GM18951 (cell line): ENCODE results near the gene PRTN3.
"Not testable (repeated sequence)": the region's sequence is repeated elsewhere in the genome, so short reads cannot be mapped to it uniquely, and the experiment has no call there.

Experiments used
- POLR2A ChIP-seq: IDR thresholded peaks from 4 replicates; pipeline ENCODE4 v1.6.1; 2011; ENCODE audit warnings: mild to moderate bottlenecking; ENCODE audit not compliant: insufficient read length, insufficient read depth; ENCODE audit errors: extremely low read depth
- in situ Hi-C: fragments of 300-500 bp; cut with MboI; formaldehyde crosslinking; loops from one replicate; pipeline ENCODE4 v1.12.0; 2022; ENCODE audit warnings: low sequenced_read_pairs, mixed read lengths, inconsistent platforms; ENCODE audit not compliant: unreplicated experiment

Gene PRTN3

DNA sequence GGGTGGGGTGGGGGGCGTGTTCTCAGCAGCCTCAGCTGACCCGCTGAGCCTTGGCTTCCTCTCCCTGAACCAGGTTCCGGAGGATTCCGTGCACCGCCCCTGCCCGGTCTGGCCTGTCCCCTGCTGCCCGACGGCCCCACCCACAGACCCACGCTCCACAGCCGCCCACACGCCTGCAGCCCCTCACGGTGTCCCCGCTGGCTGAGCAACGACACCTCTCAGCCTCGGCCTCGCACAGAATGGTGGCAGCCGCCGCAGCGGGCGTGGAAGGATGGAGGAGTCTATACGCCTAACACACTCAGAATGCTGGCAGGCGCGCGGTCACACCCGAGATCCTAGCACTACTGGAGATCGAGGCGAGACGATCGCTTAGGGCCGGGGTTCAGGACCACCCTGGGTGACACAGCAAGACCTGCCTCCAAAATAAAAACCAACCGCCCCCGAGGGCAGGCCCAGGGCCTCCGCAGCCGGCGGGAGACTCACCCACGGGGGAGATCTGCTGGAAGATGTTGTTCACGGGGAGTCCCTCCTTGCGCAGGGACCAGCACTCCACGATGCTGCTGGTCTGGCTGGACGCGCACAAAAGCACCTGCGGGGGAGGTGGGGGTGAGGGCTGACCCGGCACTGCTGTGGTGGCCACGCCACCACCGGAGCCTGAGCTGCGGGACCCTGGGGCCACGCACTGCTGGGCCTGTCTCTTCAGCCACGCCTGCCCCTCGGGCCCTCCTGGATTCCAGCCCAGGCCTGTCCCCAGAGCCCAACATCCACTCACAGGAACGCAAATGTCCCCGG, 43.8 kb downstream of the PRTN3 start:
- in situ Hi-C loops: no loop called here

DNA sequence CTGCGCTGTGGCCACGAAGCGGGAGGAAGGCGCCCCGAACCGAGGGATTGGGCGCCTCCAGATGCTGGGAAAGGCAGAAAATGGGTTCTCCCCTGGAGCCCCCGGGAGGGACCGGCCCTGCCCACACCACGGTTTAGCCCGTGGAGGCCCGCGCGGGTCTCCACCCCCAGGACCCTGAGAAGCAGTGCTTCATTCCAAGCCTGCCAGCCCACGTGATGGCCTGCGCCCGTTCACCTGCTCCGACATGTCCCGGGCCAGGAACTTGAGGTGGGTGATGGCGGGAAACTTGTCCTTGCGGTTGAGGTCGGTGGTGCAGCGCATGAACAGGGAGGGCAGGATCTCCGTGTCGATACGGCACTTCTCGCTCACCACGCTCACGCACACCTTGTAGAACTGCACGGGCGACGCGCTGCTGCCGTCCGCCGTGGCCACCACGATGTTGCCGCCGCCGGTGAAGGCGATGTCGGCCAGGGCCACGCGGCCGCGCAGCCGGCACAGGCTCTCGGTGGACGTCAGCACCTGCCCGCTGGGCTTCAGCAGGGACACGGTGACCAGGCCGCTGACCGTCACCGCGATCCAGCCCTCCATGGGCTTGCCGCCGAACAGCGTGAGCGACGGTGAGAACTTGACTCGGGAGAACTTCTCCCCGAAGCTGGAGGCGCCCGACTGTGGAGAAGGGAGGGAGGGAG, 44.9 kb downstream of the PRTN3 start:
- in situ Hi-C loops: no loop called here
- no peak for TF ChIP-seq POLR2A

More for the DNA sequence above, 43.8 kb downstream of the PRTN3 start:
- TF ChIP-seq POLR2A: no peak

DNA sequence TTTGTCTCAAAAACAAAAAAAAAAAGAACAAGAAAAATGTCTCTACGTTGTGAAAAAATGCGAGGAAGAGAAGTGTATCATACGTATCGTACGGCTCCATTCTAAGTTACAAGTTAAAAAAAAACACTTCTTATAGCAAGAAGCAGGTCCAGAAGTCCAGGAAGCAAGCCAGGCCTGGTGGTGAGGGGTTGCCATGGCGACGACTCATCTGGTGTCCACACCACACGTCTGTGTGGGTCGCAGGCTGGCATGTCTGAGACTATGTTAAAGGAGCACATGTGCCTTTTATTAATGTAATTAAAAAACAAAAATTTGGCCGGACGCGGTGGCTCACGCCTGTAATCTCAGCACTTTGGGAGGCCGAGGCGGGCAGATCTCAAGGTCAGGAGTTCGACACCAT, 46.3 kb downstream of the PRTN3 start:
- TF ChIP-seq POLR2A: no peak
- in situ Hi-C loops: no loop called here

DNA sequence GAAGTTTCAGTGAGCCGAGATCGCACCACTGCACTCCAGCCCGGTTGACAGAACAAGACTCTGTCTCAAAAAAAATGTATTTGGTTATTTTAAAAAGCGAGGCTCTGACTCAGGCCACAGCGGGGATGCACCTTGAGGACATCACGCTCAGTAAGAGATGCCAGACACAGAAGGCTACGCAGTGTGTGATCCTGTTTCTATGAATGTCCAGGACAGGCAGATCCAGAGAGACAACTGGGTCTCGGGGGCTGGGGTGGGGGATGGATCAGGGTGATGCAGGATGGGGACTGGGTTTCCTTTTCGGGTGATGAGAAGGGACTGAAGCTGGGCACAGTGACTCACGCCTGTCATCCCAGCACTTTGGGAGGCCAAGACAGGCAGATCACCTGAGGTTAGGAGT, 46.8 kb downstream of the PRTN3 start:
- TF ChIP-seq POLR2A: no peak
- in situ Hi-C loops: no loop called here

DNA sequence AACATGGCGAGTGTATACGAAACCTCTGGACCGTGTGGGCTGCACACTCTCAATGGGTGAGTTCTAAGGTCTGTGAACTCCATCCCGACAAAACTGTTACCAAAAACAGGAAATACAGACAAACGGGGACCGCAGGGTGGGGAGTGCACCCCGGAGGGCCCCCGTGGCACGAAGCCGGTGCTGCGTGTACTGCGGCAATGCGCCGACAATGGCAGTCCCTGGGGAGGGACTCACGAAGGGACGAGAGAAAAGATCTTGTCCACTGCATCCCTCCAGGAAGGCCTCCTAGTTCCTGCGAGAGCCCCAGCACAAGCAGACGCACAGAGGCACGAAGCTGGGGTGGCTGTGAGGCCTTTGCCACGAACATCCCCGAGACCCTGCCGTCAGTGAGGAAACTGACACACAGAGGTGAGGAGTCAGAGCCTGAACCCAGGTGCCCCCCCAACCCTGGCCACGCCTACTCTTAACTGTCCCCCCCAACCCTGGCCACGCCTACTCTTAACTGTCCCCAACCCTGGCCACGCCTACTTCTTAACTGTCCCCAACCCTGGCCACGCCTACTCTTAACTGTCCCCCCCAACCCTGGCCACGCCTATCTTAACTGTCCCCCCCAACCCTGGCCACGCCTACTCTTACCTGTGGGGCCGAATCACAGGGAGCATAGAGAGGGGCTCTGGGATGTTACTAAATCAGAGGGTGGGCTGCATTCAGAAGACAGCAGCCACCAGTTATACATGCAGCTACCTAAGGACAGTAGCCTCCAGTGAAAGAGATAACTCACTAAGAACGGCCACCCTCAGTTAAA, 48.0 kb downstream of the PRTN3 start:
- in situ Hi-C loops: no loop called here

DNA sequence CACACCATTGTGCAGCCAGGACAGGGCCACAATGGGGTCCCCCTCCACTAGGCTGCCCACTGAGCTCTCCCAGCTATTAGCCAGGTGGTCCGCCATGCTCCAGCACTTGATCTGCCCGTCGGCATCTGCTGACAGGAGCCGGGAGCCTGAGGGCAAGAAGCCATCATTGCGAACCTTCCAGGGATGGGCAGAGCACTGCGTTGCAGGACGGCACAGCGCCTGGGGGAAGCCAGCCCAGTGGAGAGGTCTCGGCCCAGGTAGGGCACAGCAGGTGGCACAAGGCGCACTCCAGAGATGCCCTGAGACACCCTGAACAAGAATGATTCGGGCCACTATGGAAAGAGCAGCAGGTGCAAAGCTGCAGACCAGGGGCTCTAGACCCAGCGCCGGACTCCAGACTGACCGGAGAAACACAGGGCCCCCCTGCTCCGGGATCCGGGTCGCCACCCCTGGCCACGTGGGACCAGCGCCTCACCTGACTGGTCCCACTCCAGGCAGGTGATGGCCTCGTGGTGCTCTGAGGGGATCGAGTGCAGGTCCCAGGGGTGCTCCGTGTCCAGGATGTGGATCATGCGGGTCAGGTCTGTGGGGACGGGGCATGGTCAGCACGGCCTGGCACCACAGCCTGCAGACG, 49.0 kb downstream of the PRTN3 start:
- no peak for TF ChIP-seq POLR2A
- in situ Hi-C loops: no loop called here

More for the DNA sequence above, 48.0 kb downstream of the PRTN3 start:
- no peak for TF ChIP-seq POLR2A

DNA sequence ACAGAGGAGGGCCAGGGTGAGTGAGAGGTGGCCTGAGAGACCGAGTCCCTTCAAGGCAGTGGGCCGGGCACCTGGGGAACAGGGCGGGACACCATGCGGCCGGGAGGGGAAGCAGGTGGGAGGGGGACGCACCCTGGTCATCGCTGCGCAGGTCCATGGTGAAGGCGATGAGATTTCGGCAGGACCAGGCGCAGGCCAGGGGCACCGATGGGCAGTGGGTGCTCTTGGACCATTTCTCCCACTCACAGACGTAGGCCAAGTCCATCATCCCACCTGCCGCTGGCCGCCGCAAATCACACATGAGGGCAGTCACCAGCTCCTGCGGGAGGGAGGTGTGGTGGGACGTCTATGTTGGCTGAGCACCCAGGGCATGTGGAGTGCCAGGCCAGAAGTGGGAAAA, 50.0 kb downstream of the PRTN3 start:
- in situ Hi-C loops: no loop called here
- no peak for TF ChIP-seq POLR2A

DNA sequence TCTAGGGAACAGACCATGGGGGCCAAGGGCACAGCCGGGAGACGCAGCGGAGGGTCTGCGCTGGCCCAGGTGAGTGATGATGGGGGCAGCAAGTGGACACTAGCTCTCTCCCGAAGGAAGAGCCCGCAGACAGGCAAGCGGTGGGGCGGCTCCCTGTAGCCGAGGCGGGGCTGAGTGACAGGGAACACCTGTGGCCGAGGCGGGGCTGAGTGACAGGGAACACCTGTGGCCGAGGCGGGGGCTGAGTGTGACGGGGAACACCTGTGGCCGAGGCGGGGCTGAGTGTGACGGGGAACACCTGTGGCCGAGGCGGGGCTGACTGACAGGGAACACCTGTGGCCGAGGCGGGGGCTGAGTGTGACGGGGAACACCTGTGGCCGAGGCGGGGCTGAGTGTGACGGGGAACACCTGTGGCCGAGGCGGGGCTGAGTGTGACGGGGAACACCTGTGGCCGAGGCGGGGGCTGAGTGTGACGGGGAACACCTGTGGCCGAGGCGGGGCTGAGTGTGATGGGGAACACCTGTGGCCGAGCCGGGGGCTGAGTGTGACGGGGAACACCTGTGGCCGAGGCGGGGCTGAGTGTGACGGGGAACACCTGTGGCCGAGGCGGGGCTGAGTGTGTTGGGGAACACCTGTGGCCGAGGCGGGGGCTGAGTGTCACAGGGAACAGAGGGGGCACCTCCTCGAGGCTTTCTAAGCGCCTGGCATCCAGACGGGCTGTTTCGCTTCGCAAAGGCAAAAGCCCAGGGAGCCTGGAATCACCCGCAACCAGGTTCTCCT, 50.8 kb downstream of the PRTN3 start:
- in situ Hi-C loops: not testable (repeated sequence)

DNA sequence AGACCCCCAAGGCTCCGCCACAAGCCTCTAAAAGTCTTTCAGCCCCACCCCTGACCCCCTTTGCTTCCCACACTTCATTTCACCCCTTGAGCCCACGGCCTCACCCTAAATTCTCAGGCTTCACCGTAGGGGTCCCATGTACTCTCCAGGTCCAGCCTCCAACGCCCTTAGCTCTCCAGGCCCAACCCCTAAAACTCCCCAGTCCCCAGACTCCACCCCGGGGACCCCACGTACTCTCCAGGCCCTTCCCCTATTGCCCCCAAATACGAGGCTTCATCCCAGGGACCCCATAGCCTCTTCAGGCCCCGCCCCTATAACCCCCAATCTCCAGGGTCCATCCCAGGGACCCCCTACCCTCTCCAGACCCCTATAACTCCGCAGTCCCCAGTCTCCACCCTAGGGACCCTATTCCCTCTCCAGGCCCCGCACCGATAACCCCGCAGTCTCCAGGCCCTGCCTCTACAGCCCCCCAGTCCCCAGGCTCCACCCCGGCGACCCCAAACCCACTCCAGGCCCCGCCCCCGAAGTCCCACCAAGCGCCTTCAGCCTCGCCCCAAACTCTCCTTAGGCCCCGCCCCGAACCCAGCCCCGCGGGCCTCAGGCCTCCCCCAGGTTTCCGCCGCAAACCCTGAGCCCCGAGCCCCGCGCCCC, 51.6 kb downstream of the PRTN3 start:
- TF ChIP-seq POLR2A: no peak
- in situ Hi-C loops: no loop called here

DNA sequence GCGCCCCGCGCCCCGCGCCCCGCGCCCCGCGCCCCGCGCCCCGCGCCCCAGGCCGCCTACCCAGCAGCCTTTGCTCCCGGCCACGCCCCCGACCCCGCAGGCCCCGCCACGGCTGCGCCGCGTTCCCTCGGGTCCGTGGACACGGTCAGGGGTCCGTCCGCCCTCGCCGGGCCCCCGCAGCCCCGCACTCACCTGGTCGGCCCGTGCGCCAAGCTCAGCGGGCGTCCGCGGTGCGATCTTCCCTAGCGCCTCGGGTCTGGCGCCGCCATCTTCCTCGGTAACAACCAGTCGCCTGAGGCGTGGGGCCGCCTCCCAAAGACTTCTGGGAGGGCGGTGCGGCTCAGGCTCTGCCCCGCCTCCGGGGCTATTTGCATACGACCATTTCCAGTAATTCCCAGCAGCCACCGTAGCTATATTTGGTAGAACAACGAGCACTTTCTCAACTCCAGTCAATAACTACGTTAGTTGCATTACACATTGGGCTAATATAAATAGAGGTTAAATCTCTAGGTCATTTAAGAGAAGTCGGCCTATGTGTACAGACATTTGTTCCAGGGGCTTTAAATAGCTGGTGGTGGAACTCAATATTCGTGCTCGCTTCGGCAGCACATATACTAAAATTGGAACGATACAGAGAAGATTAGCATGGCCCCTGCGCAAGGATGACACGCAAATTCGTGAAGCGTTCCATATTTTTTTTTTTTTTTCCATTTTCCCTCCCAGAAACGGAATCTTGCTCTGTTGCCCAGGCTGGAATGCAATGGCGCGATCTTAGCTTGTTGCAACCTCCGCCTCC, 52.3 kb downstream of the PRTN3 start, which contains the start of the genes MED16 and RNU6-9:
MED16 (minus strand) TSS at position 294 of the 796 bp plus-strand sequence. CDS start 2,056 bp downstream, outside the sequence.
RNU6-9 (plus strand) TSS at position 591 of the 796 bp plus-strand sequence.
- TF ChIP-seq POLR2A: peak; percentile 81
- in situ Hi-C loops: no loop called here

DNA sequence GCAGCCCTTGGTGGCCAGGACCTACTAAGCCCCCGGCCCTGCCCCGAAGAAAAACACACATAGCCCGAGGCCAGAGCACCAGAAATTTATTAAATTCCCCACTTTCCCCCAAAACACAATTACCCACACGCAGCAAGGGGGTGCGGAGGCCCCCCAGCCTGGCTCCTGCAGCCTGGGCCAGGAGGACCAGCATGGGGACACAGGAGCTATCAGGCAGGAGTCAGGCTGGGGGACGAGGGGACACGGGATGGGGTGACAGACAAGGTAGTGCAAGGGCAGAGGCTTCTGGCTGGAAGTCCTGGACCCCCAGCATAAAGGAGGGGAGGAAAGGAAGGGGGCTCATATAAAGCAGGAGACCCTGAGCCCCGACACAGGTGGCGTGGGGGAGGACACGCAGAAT, 55.6 kb downstream of the PRTN3 start:
- in situ Hi-C loops: no loop called here
- TF ChIP-seq POLR2A: no peak
